Neuronal stem cell (in vitro differentiated cells): ENCODE measurements around the gene DNAH2.

ENCODE experiments used
- DNase-seq: peaks from one replicate; pipeline ENCODE4 v3.0.0-alpha.2; 2013; ENCODE audit warnings: low spot score
- H2AFZ ChIP-seq: one replicate; pipeline ENCODE4 v1.6.1; 2013; ENCODE audit warnings: mild to moderate bottlenecking, low read length, inconsistent platforms
- H2AK5ac ChIP-seq: 2 replicates; pipeline ENCODE4 v1.6.1; 2013; ENCODE audit warnings: low read depth, mild to moderate bottlenecking, inconsistent platforms, low read length, moderate library complexity, mixed read lengths
- H2BK120ac ChIP-seq: 2 replicates; pipeline ENCODE4 v1.6.1; 2013; ENCODE audit warnings: low read depth, mild to moderate bottlenecking, inconsistent platforms, low read length, moderate library complexity, mixed read lengths
- H2BK12ac ChIP-seq: one replicate; pipeline ENCODE4 v1.6.1; 2013; ENCODE audit warnings: low read length, inconsistent platforms
- H2BK15ac ChIP-seq: 2 replicates; pipeline ENCODE4 v1.6.1; 2013; ENCODE audit warnings: mild to moderate bottlenecking, low read length, inconsistent platforms, mixed read lengths
- H2BK5ac ChIP-seq: one replicate; pipeline ENCODE4 v1.6.1; 2013; ENCODE audit warnings: inconsistent platforms, mild to moderate bottlenecking, low read length, moderate library complexity
- H3K14ac ChIP-seq: one replicate; pipeline ENCODE4 v1.6.1; 2013; ENCODE audit warnings: low read length, inconsistent platforms
- H3K18ac ChIP-seq: 2 replicates; pipeline ENCODE4 v1.6.1; 2013; ENCODE audit warnings: low read length, inconsistent platforms
- H3K23ac ChIP-seq: 2 replicates; pipeline ENCODE4 v1.6.1; 2013; ENCODE audit warnings: low read depth, mild to moderate bottlenecking, mixed read lengths, low read length, inconsistent platforms; ENCODE audit not compliant: poor library complexity
- H3K27ac ChIP-seq: replicated peaks from 3 replicates; pipeline ENCODE4 v1.5.1; 2013; ENCODE audit warnings: low read length, inconsistent platforms
- H3K27me3 ChIP-seq, 3 experiments: 2 replicates each; pipeline ENCODE4 v1.6.1; 2013; ENCODE audit warnings: low read length in 3 of 3, mild to moderate bottlenecking in 2 of 3, inconsistent platforms in 1 of 3, low read depth in 1 of 3, mixed read lengths in 1 of 3, moderate library complexity in 1 of 3; ENCODE audit not compliant: control insufficient read depth in 3 of 3, insufficient read depth in 3 of 3
- H3K36me3 ChIP-seq, 2 donors: replicated peaks in 1 of 2; 2 replicates each; pipeline ENCODE4 v1.6.1; 2013; ENCODE audit warnings: low read length in 2 of 2; ENCODE audit not compliant: control insufficient read depth in 2 of 2, insufficient read depth in 2 of 2
- H3K4ac ChIP-seq: 2 replicates; pipeline ENCODE4 v1.6.1; 2013; ENCODE audit warnings: inconsistent platforms, mild to moderate bottlenecking, low read length, moderate library complexity
- H3K4me1 ChIP-seq, 2 donors: 1 replicate in 1 of 2; 2 replicates in 1 of 2; pipeline ENCODE4 v1.6.1; 2013; ENCODE audit warnings: low read length in 2 of 2, low read depth in 1 of 2; ENCODE audit not compliant: control insufficient read depth in 2 of 2, insufficient read depth in 1 of 2
- H3K4me2 ChIP-seq: one replicate; pipeline ENCODE4 v1.6.1; 2013; ENCODE audit warnings: mild to moderate bottlenecking, low read length, inconsistent platforms; ENCODE audit not compliant: insufficient read depth, poor library complexity, severe bottlenecking
- H3K4me3 ChIP-seq, 2 donors: 2 replicates each; pipeline ENCODE4 v1.5.1; 2013; ENCODE audit warnings: low read length in 2 of 2, mild to moderate bottlenecking in 2 of 2, inconsistent platforms in 1 of 2, moderate library complexity in 1 of 2
- H3K79me1 ChIP-seq: one replicate; pipeline ENCODE4 v1.6.1; 2013; ENCODE audit warnings: low read depth, mild to moderate bottlenecking, inconsistent platforms, low read length, moderate library complexity
- H3K9ac ChIP-seq: one replicate; pipeline ENCODE4 v1.6.1; 2013; ENCODE audit warnings: mild to moderate bottlenecking, low read depth, low read length, inconsistent platforms; ENCODE audit not compliant: poor library complexity
- H3K9me3 ChIP-seq, 2 donors: replicated peaks in 1 of 2; 2 replicates each; pipeline versions ENCODE3 to v1.6.1; 2013; ENCODE audit warnings: low read length in 2 of 2, mild to moderate bottlenecking in 2 of 2, inconsistent platforms in 1 of 2, low read depth in 1 of 2, mixed read lengths in 1 of 2, moderate library complexity in 1 of 2; ENCODE audit not compliant: control insufficient read depth in 2 of 2, insufficient read depth in 1 of 2
- H4K8ac ChIP-seq: one replicate; pipeline ENCODE4 v1.6.1; 2013; ENCODE audit warnings: low read depth, mild to moderate bottlenecking, inconsistent platforms, low read length, moderate library complexity
- H4K91ac ChIP-seq: one replicate; pipeline ENCODE4 v1.6.1; 2013; ENCODE audit warnings: low read length, low read depth, mild to moderate bottlenecking, inconsistent platforms; ENCODE audit not compliant: poor library complexity
- WGBS, 2 donors: extraction: QIAGEN DNeasy Blood & Tissue Kit; methylation state at CpG; one replicate each; pipeline ENCODE4 v1.1.7; 2013; ENCODE audit warnings: missing lambda C conversion rate in 2 of 2, mixed read lengths in 1 of 2; ENCODE audit not compliant: insufficient read length in 2 of 2, insufficient replicate concordance in 1 of 2; ENCODE audit errors: extremely low coverage in 2 of 2; 5-methylcytosine and 5-hydroxymethylcytosine counted together

DNAH2 gene

DNA sequence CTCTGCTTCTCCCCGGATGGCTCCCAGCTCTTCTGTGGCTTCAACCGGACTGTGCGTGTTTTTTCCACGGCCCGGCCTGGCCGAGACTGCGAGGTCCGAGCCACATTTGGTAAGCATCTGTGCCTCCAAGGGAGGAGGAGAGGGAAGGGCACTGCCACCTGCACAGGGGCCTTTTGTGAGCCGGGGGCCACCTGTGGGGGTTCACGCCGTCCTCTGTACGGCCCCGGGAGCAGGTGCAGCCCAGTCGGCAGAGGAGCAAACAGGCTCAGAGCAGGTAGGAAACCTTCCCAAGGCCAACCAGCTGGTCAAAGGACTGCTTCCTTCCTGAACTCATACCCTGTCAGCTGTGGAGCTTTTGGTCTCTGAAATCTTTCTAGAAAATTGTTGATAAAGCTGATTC, 15.9 kb upstream of the DNAH2 start:
- Histone ChIP-seq H3K36me3 (peaks cover 16 to 39% of the 10 kb centered on the region in 2 donors), H2BK15ac (no peak overlapping the region), H2AK5ac (no peak overlapping the region), H3K4me1 (peaks cover 21 to 29% of the 10 kb centered on the region in 2 donors), H3K4ac (no peak overlapping the region), H4K91ac (no peak overlapping the region), H3K23ac (no peak overlapping the region), H3K4me2 (peak overlapping the region; percentile 2), H3K9me3 (no peaks in the 10 kb centered on the region), H2BK5ac (no peak overlapping the region), H2BK12ac (no peak overlapping the region), H3K79me1 (peaks cover 5% of the 10 kb centered on the region), H3K14ac (no peak overlapping the region), H2AFZ (no peak overlapping the region), H3K9ac (no peak overlapping the region), H4K8ac (no peak overlapping the region), H3K27me3 (no peaks in the 10 kb centered on the region), H3K27ac (no peak overlapping the region), H2BK120ac (no peak overlapping the region), H3K4me3 (no peak overlapping the region), H3K18ac (no peak overlapping the region)
- WGBS, 2 donors: no CpG with 5 or more reads among the region's 14 CpGs
- DNase-seq: no peak

DNA sequence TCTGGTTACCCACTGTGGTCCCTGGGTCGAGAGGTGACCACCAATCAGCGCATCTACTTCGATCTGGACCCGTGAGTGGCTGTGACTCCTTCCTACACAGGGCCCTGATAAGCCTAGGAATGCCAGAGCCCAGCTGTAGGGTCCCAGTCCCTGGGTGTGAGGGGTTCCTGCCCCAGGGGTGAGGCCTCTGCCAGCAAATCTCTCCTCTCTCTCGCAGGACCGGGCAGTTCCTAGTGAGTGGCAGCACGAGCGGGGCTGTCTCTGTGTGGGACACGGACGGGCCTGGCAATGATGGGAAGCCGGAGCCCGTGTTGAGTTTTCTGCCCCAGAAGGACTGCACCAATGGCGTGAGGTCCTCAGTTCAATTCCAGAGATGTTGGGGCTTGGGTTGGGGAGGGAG, 14.8 kb upstream of the DNAH2 start:
- Histone ChIP-seq H2BK15ac (no peak overlapping the region), H2BK120ac (no peak overlapping the region), H3K4me2 (no peak overlapping the region), H3K27me3 (no peaks in the 10 kb centered on the region), H2BK5ac (peak overlapping the region; percentile 45), H3K23ac (peak overlapping the region; percentile 65), H3K14ac (no peak overlapping the region), H3K9ac (no peak overlapping the region), H3K36me3 (peaks cover 16 to 34% of the 10 kb centered on the region in 2 donors), H3K4me3 (no peak overlapping the region), H3K18ac (peak overlapping the region; percentile 81), H4K91ac (no peak overlapping the region), H2AK5ac (peak overlapping the region; percentile 20), H3K4me1 (peaks cover 28 to 37% of the 10 kb centered on the region in 2 donors), H4K8ac (no peak overlapping the region), H3K79me1 (peaks cover 10% of the 10 kb centered on the region), H3K9me3 (no peaks in the 10 kb centered on the region), H3K4ac (peak overlapping the region; percentile 37), H3K27ac (peak overlapping the region; percentile 28), H2AFZ (no peak overlapping the region), H2BK12ac (peak overlapping the region; percentile 93)
- no peak for DNase-seq
- WGBS, 2 donors: no CpG with 5 or more reads among the region's 13 CpGs

DNA sequence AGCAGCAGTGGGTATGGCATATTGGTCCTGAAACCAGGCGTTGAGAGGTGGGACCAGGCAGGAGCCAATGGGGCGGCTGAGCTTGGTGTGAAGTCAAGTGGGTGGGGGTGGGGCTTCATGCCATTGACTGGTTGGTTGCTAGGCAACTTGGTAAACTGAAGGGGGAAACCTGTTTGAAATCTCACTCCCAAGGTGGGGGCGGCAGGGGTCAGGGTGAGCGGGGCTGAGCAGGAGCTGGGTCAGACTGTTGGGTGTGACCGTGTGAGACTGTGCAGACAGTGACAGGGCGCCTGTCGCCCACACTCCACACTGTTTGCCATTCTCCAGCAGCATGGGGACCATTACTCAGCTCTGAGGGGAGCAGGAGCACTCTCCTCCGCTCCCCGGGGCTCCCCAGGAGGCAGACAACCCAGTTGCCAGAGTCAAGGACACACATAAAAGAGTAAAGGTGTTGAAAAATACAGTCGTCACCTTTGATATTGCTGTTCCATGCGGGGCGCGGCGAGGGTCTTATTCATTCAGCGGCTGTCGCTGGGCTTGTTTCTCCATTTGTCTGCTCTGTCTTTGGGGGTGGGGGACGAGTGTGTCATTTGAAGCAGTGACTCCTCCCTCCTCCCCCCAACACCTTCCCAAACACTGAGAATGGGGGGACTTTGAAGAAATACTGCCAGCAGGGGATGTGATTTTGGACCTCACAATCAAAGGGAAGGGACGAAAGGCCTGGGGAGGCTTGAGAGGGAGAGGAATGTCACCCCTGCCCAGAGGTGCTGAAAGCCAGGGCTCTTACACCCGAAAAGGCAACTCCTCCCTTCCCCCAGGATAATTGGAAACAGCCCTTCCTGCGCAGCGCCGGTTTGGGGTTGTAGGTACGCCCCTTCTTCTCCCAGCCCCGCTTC, 13.7 kb upstream of the DNAH2 start:
- no peak overlapping the region for H4K8ac ChIP-seq
- no peaks in the 10 kb centered on the region for H3K27me3 ChIP-seq
- H3K14ac ChIP-seq: no peak overlapping the region
- H2BK120ac ChIP-seq: no peak overlapping the region
- H3K27ac ChIP-seq: peak overlapping the region; percentile 26
- no peaks in the 10 kb centered on the region for H3K9me3 ChIP-seq
- peaks cover 10% of the 10 kb centered on the region for H3K79me1 ChIP-seq
- no peak overlapping the region for H3K4ac ChIP-seq
- peaks cover 28 to 37% of the 10 kb centered on the region in 2 donors for H3K4me1 ChIP-seq
- no CpG with 5 or more reads among the region's 24 CpGs for WGBS, 2 donors
- no peak overlapping the region for H2BK12ac ChIP-seq
- no peak overlapping the region for H2BK5ac ChIP-seq
- peak overlapping the region; percentile 13 for H2BK15ac ChIP-seq
- H3K23ac ChIP-seq: no peak overlapping the region
- no peak overlapping the region for H2AK5ac ChIP-seq
- peak overlapping the region; percentile 92 for H3K18ac ChIP-seq
- H4K91ac ChIP-seq: no peak overlapping the region
- peak overlapping the region; percentile 75 for H2AFZ ChIP-seq
- H3K36me3 ChIP-seq: peaks cover 15 to 33% of the 10 kb centered on the region in 2 donors
- H3K9ac ChIP-seq: no peak overlapping the region
- peak; percentile 85 for DNase-seq
- H3K4me2 ChIP-seq: peak overlapping the region; percentile 79
- peak overlapping the region in 1 of 2 donors; percentile 73 for H3K4me3 ChIP-seq

DNA sequence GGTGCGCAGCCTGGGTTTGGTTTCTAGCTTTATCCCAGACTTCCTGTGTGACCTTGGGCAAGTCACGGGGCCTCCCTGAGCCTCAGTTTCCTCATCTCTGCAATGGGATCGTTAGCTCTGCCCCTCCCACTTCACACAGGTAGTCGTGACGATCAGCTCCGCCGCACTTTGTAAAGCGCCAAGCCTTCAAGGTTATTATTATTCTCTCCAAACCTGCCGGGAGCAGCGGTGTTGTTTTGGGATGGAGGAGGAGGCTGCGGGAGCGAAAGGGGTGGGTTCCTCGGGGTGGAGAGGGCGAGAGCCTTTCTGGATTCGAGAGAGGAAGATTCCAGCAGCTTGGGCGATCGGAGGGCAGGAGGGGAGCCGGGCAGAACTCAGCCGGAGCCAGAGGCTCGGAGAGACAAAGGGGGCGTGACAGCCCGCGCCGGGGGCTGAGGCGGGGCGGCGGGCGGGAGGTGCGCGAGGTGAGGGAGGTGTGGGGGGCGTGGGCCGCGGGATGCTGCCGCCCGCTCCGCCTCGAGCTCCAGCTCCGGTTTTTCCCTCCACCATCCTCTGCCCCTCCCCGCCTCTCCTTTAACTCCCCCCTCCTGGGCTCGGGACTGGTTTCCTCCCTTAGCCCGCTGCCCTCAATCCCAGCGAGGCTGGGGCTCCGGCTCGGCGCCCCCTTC, 12.8 kb upstream of the DNAH2 start, which contains the start of gene EFNB3:
Gene EFNB3 (plus strand): TSS at position 602 of the 668 bp plus-strand sequence. CDS start 397 bp downstream, outside the sequence.
- WGBS, 2 donors: no CpG with 5 or more reads among the region's 45 CpGs
- Histone ChIP-seq H3K27me3 (no peaks in the 10 kb centered on the region), H3K14ac (peak within 1 kb of the TSS; percentile 42), H4K8ac (no peak within 1 kb of the TSS), H3K36me3 (peaks cover 14 to 39% of the 10 kb centered on the region in 2 donors), H2AK5ac (peak within 1 kb of the TSS; percentile 84), H3K4ac (no peak within 1 kb of the TSS), H3K27ac (peak within 1 kb of the TSS; percentile 79), H3K9me3 (no peaks in the 10 kb centered on the region), H3K23ac (peak within 1 kb of the TSS; percentile 69), H3K4me3 (peak within 1 kb of the TSS; percentile 73 to 85), H2AFZ (peak within 1 kb of the TSS; percentile 91), H3K9ac (peak within 1 kb of the TSS; percentile 88), H3K18ac (peak within 1 kb of the TSS; percentile 96), H2BK120ac (peak within 1 kb of the TSS; percentile 51), H4K91ac (no peak within 1 kb of the TSS), H3K79me1 (peaks cover 10% of the 10 kb centered on the region), H3K4me2 (peak within 1 kb of the TSS; percentile 81), H2BK15ac (peak within 1 kb of the TSS; percentile 86), H3K4me1 (peaks cover 28 to 37% of the 10 kb centered on the region in 2 donors), H2BK5ac (peak within 1 kb of the TSS; percentile 50), H2BK12ac (no peak within 1 kb of the TSS)
- DNase-seq: peak; percentile 75
